Coronary artery (tissue), 2 donors: ENCODE results near the gene LEFTY1.
"Not testable (repeated sequence)": the region's sequence is repeated elsewhere in the genome, so short reads cannot be mapped to it uniquely, and the experiment has no call there.

Source experiments
- DNase-seq: peaks from one replicate; pipeline ENCODE4 v3.0.0-alpha.2; 2017; ENCODE audit warnings: low spot score
- H3K27ac ChIP-seq, 2 donors: fragments of 200-600 bp; sonication (generic); one replicate each; pipeline ENCODE4 v1.5.1; 2016 to 2019
- H3K4me3 ChIP-seq: fragments of 200-600 bp; sonication (generic); 2 replicates; pipeline ENCODE4 v1.5.1; 2016; ENCODE audit warnings: mild to moderate bottlenecking, moderate library complexity
- CTCF ChIP-seq: fragments of 200-600 bp; sonication (generic); IDR thresholded peaks from one replicate; pipeline ENCODE4 v1.5.1; 2019; ENCODE audit warnings: antibody characterized with exemption

LEFTY1 gene

GRCh38 chr1:225888898-225889601, at the start of gene LEFTY1:
Gene LEFTY1 (minus strand): TSS chr1:225889146. CDS start chr1:225889066, 80 bp downstream.
- TF ChIP-seq CTCF, result no peak
- DNase-seq, result no peak
- Histone ChIP-seq H3K27ac (no peak within 1 kb of the TSS), H3K4me3 (no peak within 1 kb of the TSS)

GRCh38 chr1:225937048-225937968, 48.4 kb upstream of the LEFTY1 start:
- no peak for TF ChIP-seq CTCF
- DNase-seq, result no peak
- H3K27ac ChIP-seq, result no peak overlapping the region
- H3K4me3 ChIP-seq, result no peak overlapping the region

- H3K27ac ChIP-seq, result no peak overlapping the region
- no peak overlapping the region for H3K4me3 ChIP-seq
- TF ChIP-seq CTCF, result no peak
- no peak for DNase-seq
Measured at GRCh38 chr1:225936523-225936922, 47.6 kb upstream of the LEFTY1 start.

- H3K27ac ChIP-seq, DNase-seq, H3K4me3 ChIP-seq: not testable (repeated sequence)
Measured at GRCh38 chr1:225936086-225936485, 47.1 kb upstream of the LEFTY1 start.

GRCh38 chr1:225934711-225935110, 45.8 kb upstream of the LEFTY1 start:
- no peak for TF ChIP-seq CTCF
- no peak for DNase-seq
- Histone ChIP-seq H3K4me3 (no peak overlapping the region), H3K27ac (no peak overlapping the region)

GRCh38 chr1:225933072-225933471, 44.1 kb upstream of the LEFTY1 start:
- Histone ChIP-seq H3K27ac (no peak overlapping the region), H3K4me3 (no peak overlapping the region)
- no peak for TF ChIP-seq CTCF
- DNase-seq, result no peak

GRCh38 chr1:225931270-225932136, 42.6 kb upstream of the LEFTY1 start:
- no peak for DNase-seq

More at GRCh38 chr1:225931270-225932136, 42.6 kb upstream of the LEFTY1 start:
- Histone ChIP-seq H3K27ac (no peak overlapping the region), H3K4me3 (no peak overlapping the region)
- no peak for TF ChIP-seq CTCF
